PC-3 (cell line): ENCODE data around the gene RPS6KA2.

Source experiments
- CTCF ChIP-seq: fragments of 300-600 bp; sonication (generic); conservative IDR thresholded peaks from 2 replicates; pipeline ENCODE4 v1.5.1; 2017; ENCODE audit warnings: antibody characterized with exemption, low read depth, mild to moderate bottlenecking, low read length
- EZH2 ChIP-seq: fragments of 300-600 bp; sonication (generic); IDR thresholded peaks from one replicate; pipeline ENCODE4 v1.6.1; 2017; ENCODE audit warnings: antibody characterized with exemption, mild to moderate bottlenecking, low read length; ENCODE audit not compliant: unreplicated experiment
- EZH2phosphoT487 ChIP-seq: fragments of 300-600 bp; sonication (generic); IDR thresholded peaks from 2 replicates; pipeline ENCODE4 v1.6.1; 2018; ENCODE audit warnings: mild to moderate bottlenecking, antibody characterized with exemption, low read length, borderline replicate concordance

GRCh38 chr6:166643891-166644590, 17.0 kb upstream of the RPS6KA2 start:
- TF ChIP-seq EZH2phosphoT487 (no peak), CTCF (no peak), EZH2 (no peak)
